WTC11 (cell line): ENCODE results near the gene PROSER2.

ENCODE experiments used
- ATF1 ChIP-seq: sonication (generic); formaldehyde crosslinking; IDR thresholded peaks from 2 replicates; pipeline ENCODE4 v1.8.1; 2023; ENCODE audit warnings: mild to moderate bottlenecking, moderate library complexity, missing genetic modification reagents
- CBFB ChIP-seq: sonication (generic); formaldehyde crosslinking; IDR thresholded peaks from 2 replicates; pipeline ENCODE4 v1.8.1; 2022; ENCODE audit warnings: mild to moderate bottlenecking, low read depth, missing genetic modification reagents
- MAX ChIP-seq: sonication (generic); formaldehyde crosslinking; IDR thresholded peaks from 2 replicates; pipeline ENCODE4 v1.8.0; 2022; ENCODE audit warnings: mild to moderate bottlenecking, missing genetic modification reagents
- MXD4 ChIP-seq: fragments of 250-450 bp; sonication (Bioruptor Pico); IDR thresholded peaks from 2 replicates; pipeline ENCODE4 v1.8.0; 2021; ENCODE audit warnings: mild to moderate bottlenecking, moderate library complexity, borderline replicate concordance
- NR2C2 ChIP-seq: sonication (generic); formaldehyde crosslinking; IDR thresholded peaks from 2 replicates; pipeline ENCODE4 v1.8.0; 2022; ENCODE audit warnings: mild to moderate bottlenecking, missing genetic modification reagents
- PREB ChIP-seq: sonication (generic); formaldehyde crosslinking; IDR thresholded peaks from 2 replicates; pipeline ENCODE4 v1.8.1; 2022; ENCODE audit warnings: mild to moderate bottlenecking, missing genetic modification reagents, moderate library complexity, borderline replicate concordance
- RELA ChIP-seq: sonication (generic); formaldehyde crosslinking; IDR thresholded peaks from 2 replicates; pipeline ENCODE4 v1.8.1; 2022; ENCODE audit warnings: missing genetic modification reagents, mild to moderate bottlenecking, borderline replicate concordance
- ZNF121 ChIP-seq: sonication (generic); formaldehyde crosslinking; IDR thresholded peaks from 2 replicates; pipeline ENCODE4 v1.8.0; 2023; ENCODE audit warnings: missing genetic modification reagents
- ZNF138 ChIP-seq: sonication (generic); formaldehyde crosslinking; conservative IDR thresholded peaks from 2 replicates; pipeline ENCODE4 v1.8.1; 2022; ENCODE audit warnings: mild to moderate bottlenecking, moderate library complexity, missing genetic modification reagents
- TF ChIP-seq, protein P1 (sequence below): fragments of 200-600 bp; IDR thresholded peaks from 2 replicates; pipeline ENCODE4 v1.8.0; 2022; ENCODE audit warnings: antibody characterized with exemption

DNA sequence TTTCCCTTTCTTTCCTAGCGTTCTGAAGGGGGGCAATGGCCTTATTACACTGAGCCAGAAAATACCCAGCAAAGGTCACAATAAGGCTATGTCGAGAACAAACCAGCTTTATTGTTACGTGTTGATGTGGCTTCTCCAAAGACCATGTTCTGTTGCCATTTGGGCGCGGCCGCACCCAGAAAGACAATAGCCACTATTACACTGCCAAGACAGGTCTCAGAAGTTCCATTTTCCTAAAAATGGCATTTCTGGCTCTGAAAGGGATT is 77.8 kb downstream of the PROSER2 start:
- TF ChIP-seq, protein P1, sequence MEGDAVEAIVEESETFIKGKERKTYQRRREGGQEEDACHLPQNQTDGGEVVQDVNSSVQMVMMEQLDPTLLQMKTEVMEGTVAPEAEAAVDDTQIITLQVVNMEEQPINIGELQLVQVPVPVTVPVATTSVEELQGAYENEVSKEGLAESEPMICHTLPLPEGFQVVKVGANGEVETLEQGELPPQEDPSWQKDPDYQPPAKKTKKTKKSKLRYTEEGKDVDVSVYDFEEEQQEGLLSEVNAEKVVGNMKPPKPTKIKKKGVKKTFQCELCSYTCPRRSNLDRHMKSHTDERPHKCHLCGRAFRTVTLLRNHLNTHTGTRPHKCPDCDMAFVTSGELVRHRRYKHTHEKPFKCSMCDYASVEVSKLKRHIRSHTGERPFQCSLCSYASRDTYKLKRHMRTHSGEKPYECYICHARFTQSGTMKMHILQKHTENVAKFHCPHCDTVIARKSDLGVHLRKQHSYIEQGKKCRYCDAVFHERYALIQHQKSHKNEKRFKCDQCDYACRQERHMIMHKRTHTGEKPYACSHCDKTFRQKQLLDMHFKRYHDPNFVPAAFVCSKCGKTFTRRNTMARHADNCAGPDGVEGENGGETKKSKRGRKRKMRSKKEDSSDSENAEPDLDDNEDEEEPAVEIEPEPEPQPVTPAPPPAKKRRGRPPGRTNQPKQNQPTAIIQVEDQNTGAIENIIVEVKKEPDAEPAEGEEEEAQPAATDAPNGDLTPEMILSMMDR: no peak
- no peak for TF ChIP-seq PREB (CRISPR knock-in tag)
- TF ChIP-seq ATF1 (CRISPR knock-in tag): no peak
- TF ChIP-seq CBFB (CRISPR knock-in tag): no peak
- no peak for TF ChIP-seq MXD4 (CRISPR knock-in tag)
- no peak for TF ChIP-seq RELA
- TF ChIP-seq ZNF138 (CRISPR knock-in tag): no peak
- no peak for TF ChIP-seq ZNF121
- no peak for TF ChIP-seq MAX
- TF ChIP-seq NR2C2 (CRISPR knock-in tag): no peak
